DMS79 (cell line): ENCODE measurements around the gene MICAL2.

Source experiments
- DNase-seq: peaks from one replicate; lab custom pipeline; 2025; lab: John Stamatoyannopoulos, UW

The MICAL2 gene

GRCh38 chr11:12287009-12287373 is 176.6 kb downstream of the MICAL2 start:
- no peak for DNase-seq

- DNase-seq: no peak
Observed at GRCh38 chr11:12287374-12288211, 177.2 kb downstream of the MICAL2 start.

GRCh38 chr11:12288212-12288930 is 178.0 kb downstream of the MICAL2 start:
- DNase-seq: peak; percentile 75

GRCh38 chr11:12288931-12289666 is 178.7 kb downstream of the MICAL2 start:
- DNase-seq: no peak

GRCh38 chr11:12289667-12290476 is 179.5 kb downstream of the MICAL2 start:
- DNase-seq: no peak

GRCh38 chr11:12290477-12290922 is 180.1 kb downstream of the MICAL2 start:
- DNase-seq: no peak

GRCh38 chr11:12291313-12291712 is 180.9 kb downstream of the MICAL2 start:
- peak; percentile 29 for DNase-seq

- DNase-seq: no peak
Observed at GRCh38 chr11:12291766-12292165, 181.4 kb downstream of the MICAL2 start.

GRCh38 chr11:12292766-12293165 is 182.4 kb downstream of the MICAL2 start:
- DNase-seq: no peak

- DNase-seq: no peak
Observed at GRCh38 chr11:12293486-12293885, 183.1 kb downstream of the MICAL2 start.

- no peak for DNase-seq
Observed at GRCh38 chr11:12294613-12295012, 184.2 kb downstream of the MICAL2 start.

- DNase-seq: no peak
Observed at GRCh38 chr11:12295943-12296342, 185.6 kb downstream of the MICAL2 start.

- DNase-seq: no peak
Observed at GRCh38 chr11:12298610-12299009, 188.2 kb downstream of the MICAL2 start.

GRCh38 chr11:12301379-12301778 is 191.0 kb downstream of the MICAL2 start:
- DNase-seq: no peak

- peak; percentile 36 for DNase-seq
Observed at GRCh38 chr11:12303421-12304149, 193.2 kb downstream of the MICAL2 start.

- no peak for DNase-seq
Observed at GRCh38 chr11:12306830-12307229, 196.4 kb downstream of the MICAL2 start.

GRCh38 chr11:12312132-12312531 is 201.7 kb downstream of the MICAL2 start:
- DNase-seq: no peak
